ENCODE measurements around the gene PREX1. TPM values are rescaled to one million over a fixed set of nuclear protein-coding genes. Genes with fewer than 3 reads are reported as not detected.
A peak's percentile ranks its signal among the peaks of the same experiment; 100 is the strongest.

Gene PREX1
- polyA plus RNA-seq, 4 donors = 14.1 to 16.7 (median 15.3) TPM

DNA sequence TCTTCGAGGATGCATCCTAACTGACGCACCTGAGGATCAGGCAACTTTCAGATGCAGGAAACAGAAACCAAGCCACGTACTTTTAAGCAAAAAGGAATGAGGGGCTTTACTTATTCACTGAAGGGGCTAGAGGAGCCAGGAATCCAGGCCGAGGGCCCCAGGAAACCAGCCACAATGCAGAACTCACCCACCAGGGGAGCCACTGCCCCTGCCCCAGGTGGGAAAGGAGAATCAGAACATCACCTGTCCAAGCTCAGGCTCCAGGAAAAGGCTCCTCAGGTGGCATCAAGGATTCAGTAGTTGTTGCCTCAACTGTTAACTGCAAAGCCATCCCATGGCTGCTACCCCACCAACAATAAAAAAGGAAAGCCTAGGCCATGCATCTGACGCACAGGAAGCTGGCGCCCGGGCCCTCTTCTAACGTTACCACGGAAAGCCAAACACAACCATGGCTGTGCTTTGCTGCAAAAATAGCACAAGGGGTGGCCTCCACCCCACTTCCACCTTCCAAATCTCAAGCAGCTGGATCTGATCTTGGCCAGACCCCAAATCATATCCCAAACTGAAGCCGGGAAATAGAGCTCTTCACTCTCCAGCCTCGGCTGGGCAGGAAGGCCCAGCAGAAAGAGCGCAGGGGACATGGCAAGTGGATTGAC, 121.0 kb downstream of the PREX1 start:
- DNase-seq (ENCODE audit: low read depth in 4 of 4, low spot score in 3 of 4) = no peak

DNA sequence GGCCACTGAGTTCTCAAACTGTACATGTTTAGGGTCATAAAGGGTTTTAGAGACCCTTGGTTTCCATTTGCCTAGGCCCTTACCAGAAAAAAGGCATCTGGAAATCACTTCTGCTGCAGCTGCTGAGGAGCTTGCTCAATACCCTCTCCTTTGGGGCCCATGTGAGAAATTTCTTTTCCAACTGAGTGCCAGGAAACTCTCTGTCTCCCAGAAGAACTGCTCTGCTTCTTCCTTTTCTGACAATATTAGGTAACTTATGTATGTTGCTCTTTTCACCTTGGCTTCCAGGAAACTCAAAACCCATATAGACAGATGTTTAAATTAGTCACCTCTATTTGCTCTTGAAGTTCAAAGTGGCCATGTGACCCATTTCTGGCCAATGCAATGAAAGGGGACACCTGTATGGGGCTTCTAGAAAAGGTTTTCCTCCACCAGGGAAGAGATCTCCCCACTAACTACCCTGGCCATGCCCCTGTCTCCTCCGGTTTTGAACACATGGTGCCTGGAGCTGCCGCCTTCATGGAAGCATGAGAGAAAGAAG, 121.6 kb downstream of the PREX1 start:
- no peak for DNase-seq (ENCODE audit: low read depth in 4 of 4, low spot score in 3 of 4)

DNA sequence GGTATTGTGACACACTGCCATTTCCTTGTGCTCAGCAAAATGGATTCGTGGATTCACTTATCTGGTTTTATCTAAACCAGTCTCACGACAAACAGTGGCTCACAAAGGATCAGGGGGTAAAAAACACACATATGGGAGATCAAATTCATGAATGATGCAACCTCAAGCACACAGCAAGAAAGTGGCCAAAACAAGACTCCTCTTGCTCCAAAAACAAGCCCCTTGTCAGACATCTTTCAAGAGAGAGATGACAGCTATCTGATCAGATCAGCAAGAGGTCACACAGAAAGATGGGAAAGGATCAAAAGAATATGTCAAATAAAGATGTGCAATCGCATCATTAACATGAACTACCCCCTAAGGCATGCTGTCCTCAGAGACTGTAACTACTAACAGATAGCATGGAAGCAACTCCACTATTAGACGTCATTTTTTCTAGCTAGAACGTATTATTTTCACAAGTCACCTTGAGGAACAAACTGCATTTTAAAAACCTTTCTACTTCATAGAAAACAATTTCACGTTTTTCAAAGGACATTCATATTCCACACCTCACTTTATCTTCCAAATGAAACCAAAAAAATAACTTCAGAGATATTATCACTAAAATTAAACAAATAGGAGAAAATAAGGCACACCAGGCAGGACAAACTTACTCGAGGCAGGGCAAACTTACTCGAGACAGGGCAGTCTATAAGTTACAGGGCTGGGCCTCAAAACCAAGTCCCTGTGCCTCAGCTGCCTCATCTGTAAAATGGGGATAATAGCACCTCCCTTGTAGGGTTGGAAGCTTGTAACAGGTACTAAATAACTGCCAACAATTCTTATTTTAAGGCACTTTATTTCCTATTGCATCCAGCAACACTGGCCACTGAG, 122.3 kb downstream of the PREX1 start:
- no peak for DNase-seq (ENCODE audit: low read depth in 4 of 4, low spot score in 3 of 4)

DNA sequence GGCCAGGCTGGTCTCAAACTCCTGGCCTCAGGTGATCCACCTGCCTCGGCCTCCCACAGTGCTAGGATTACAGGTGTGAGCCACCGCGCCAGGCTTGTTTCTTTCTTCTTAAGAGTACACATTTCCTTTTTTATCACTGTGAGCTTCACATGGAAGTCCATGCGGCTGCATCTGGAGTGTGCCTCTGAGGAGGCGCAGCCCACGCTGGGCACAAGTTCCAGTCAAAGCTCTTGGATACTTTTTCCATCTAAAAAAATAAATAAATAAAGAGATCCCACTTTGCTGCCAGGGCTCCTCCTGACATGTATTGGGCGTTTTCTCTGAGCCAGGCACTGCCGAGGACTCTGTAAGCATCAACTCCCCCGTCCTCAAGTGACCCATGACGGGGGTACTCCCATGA, 123.0 kb downstream of the PREX1 start:
- no peak for DNase-seq (ENCODE audit: low read depth in 4 of 4, low spot score in 3 of 4)

DNA sequence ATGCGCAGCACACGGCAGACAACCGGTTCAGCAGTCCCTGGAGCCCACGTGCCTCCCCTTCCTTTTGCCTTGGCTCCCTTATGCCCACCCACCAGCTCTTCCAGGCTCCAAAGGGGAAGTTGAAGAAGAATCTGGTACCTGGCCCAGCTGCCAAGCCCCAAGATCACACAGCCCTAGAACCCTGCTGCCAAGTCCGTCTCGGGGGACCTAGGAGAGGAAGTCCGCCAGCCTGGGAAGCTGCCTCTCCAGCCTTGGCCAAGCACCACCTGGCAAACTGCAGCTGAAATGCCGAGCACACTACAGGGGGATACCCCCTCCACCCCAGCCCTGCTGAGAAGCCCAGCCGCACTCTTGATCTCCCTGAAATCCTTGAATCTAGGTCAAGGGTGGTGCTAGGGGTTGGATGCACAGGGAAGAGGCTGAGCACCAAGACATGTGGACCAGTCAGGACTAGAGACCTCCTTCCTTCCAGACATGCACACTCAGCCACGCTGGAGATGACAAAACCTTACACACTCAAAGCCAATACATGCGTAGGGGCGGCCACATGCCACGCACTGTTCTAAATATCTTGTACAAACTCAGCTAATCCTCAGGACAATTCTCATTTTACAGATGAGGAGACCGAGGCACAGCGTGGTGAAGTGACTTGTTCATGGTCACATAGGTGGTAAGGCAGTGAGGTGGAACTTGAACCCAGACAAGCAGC, 124.1 kb downstream of the PREX1 start:
- no peak for DNase-seq (ENCODE audit: low read depth in 4 of 4, low spot score in 3 of 4)

DNA sequence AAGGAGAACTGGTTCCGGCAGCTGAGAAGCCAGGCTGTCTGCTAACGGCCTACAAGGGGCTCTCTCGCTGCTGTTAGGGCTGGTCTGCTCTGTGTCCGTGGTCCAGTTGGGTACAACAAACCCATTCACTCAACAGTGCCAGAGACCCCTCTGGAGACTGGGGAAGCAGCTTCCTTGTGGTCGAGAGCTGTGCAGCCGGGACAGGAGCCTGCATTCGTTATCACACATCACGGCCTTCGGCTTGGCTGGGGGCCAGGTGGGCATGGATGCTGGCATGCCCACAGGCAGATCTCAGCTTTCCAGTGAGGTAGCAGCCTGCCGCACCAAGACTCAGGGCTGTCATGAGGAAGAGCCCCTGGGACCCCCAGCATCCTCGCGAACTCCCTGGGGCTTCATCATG, 124.7 kb downstream of the PREX1 start:
- DNase-seq (ENCODE audit: low read depth in 4 of 4, low spot score in 3 of 4) = no peak

DNA sequence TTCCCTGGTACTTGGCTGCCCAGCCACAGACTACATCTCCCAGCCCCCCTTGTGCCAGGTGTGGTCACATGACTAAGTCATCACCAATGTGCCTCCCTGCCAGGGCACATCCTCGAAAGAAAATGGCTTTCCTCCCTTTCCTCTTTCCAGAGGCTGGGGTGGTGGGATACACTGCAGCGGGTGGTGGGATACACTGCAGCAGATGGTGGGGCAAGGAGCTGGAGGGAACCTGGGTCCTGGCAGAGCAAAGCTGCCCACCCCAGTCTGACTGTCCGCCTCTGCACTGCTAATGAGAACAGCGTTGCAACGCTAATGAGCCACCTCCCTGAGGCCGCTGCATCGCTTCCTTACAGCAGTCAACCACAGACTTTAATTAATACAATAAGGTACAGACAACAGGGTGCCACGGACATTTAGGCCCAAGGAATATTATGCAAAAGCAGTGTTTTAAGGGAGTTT, 125.3 kb downstream of the PREX1 start:
- DNase-seq (ENCODE audit: low read depth in 4 of 4, low spot score in 3 of 4) = no peak

DNA sequence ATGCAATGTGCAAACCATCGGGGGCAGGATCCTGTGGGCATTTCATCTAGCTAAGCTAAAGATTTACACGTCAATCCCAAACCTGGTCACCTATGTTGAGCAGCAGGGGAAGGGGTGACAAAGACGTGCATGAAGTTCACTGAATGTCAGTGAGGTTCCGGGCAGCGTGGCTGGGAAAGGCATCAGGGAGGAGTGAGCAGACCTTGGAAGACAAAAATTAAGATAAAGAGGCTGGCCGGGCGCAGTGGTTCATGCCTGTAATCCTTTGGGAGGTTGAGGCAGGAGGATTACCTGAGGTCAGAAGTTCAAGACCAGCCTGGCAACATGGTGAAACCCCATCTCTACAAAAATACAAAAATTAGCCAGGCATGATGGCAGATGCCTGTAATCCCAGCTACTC, 126.1 kb downstream of the PREX1 start:
- no peak for DNase-seq (ENCODE audit: low read depth in 4 of 4, low spot score in 3 of 4)

DNA sequence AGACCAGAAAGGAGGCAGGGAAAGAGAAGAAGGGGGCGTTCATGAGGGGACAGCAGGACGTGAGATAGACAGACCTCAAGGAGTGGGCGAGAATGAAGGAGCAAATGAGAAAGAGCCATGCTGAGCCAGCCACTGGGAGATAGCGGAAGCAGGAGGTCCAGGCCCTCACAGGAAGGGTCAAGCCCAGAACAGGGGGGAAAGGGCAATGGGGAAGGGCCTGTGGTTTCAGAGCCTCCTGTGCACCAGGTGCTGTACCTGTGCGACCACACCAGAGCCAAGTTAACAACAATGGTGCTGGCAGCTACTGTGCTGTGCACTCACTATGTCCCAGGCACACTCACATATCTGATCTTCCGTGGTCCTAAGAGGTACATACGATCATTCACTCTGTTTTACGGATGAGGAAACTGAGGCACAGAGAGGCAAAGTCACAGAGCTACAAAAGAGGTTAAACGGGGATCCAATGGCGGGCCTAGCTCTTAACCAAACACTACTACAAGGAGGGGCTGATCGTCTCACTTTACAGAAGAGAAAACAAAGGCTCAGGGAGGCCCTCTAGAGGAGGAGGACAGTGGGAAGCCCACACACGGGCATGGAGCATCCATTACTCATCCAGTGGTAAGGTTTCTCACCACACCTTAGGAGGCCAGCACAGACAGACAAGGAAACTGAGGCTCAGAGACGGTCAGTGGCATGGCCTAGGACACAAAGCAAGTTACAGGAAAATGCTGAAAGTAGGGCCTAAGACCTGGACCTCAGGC, 129.1 kb downstream of the PREX1 start:
- DNase-seq (ENCODE audit: low read depth in 4 of 4, low spot score in 3 of 4) = no peak

DNA sequence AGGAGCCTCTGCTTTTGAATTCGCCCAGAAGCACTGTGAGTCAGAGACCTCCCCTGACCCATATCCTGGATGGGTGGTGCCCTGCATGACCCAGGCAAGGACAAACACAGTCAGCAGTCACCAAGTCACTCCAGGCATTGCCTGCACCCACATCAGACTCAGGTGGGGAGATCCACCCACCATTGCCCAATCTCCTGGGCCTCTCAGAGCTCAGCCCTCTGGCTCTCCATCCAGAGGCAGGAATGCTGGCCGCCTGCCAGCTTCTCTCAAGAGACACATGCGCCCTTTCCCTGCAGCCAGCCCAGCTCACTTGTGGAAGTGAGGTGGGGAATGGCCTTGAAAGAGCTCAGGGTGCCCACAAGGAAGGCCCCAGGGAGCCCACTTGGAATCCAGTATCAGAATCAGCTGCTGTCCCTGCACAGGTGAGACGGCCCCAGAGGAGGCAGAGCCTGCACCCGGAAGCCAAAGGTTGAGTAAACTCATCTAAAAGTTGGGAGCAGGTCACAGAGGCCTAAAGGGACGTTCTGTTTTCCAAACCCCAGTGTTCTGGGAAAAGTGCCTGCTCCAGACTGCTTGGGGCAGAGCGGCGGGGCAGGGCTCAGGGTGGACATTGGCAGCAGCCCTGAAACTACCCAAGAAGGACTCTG, 129.8 kb downstream of the PREX1 start:
- peak in 2 of 4 donors; percentile 39 to 46 for DNase-seq (ENCODE audit: low read depth in 4 of 4, low spot score in 3 of 4)

DNA sequence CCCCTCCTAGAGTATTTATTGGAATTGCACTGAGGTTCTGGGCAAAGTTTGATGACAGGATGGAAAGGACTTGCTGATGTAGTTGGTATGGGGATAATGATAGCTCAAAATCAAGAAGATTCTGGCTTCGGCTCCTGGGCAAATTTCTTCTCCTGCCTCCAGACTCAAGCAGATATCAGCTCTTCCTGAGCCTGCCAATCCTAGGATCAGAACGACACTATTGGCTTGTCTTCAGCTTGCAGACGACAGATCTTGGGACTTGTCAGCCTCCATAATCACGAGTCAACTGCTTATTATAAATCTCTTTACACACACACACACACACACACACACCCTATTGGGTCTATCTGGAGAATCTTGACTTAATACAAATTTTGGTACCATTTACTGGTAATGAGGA, 131.1 kb downstream of the PREX1 start:
- no peak for DNase-seq (ENCODE audit: low read depth in 4 of 4, low spot score in 3 of 4)

DNA sequence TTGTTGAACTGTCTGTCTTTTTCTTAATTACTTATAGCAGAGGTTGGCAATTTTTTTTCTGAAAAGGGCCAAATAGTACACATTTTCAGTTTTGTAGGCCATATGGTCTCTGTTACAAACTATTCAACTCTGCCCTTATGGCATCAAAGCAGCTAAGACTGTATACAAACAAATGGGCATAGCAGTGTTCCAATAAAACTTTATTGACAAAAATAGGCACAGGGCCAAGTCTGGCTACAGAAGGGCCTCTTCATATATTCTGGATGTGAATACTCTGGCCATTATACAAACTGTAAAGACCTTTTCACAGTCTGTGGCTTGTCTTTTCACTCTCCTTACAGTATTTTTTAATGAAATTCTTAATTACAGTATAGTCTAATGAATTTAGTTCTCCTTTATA, 132.1 kb downstream of the PREX1 start:
- DNase-seq (ENCODE audit: low read depth in 4 of 4, low spot score in 3 of 4) = no peak

DNA sequence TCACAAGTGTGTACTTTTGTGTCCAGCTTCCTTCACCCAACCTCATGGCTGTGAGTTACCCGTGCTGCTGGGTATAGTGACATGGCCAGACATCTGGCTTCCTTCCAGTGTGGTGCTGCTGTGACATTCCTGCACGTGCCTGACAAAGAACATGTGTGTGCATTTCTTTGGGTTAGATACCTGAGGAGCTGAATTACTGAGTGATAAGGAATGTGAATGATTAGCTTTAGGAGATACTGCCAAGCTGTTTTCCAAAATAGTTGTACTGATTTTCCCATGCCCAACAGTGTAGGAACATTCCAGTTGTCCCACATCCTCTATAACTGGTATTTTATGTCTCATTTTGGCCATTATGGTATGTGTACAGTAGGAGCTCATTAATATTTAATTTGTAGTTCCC, 132.5 kb downstream of the PREX1 start:
- DNase-seq (ENCODE audit: low read depth in 4 of 4, low spot score in 3 of 4) = no peak

DNA sequence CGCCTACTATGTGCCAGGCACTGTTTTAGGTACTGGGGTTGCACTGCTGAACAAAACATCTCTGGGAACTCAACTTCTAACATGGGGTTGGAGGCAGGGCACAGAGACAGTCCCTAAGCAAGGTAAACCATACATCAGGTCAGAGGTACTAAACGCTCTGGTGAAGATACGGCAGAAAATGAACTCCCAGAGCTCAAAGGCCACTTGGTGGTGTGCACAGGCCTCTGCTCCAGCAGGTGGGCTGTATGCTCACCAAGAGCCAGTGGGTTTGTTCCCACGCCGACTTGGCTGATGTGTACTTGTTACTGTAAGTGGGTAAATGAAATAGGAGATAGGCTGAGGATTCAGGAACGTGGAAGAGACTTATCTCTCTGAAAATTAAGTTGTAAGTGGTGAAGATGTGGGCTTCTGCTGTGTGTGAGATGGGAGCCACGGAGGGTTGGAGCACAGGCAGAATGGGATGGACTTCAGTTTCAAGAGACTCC, 133.4 kb downstream of the PREX1 start:
- DNase-seq (ENCODE audit: low read depth in 4 of 4, low spot score in 3 of 4) = no peak

DNA sequence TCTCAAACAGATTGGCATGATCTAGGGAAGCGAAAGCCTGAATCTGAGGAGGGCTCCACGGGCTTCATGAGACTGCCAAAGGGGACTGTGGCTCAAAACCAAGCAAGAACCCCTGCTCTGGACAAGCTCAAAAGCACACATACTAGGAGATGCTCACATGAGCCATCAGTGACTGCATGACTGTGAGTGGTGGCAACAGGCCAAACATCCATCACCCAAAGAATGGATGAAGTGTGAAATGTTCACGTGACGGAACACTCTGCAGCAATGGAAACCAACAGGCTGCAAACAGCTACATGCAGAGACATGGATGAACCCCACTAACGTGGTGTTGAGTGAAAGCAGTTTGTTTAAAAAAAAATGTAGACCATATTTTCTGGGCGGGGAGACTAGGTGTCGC, 136.3 kb downstream of the PREX1 start:
- DNase-seq (ENCODE audit: low read depth in 4 of 4, low spot score in 3 of 4) = no peak

DNA sequence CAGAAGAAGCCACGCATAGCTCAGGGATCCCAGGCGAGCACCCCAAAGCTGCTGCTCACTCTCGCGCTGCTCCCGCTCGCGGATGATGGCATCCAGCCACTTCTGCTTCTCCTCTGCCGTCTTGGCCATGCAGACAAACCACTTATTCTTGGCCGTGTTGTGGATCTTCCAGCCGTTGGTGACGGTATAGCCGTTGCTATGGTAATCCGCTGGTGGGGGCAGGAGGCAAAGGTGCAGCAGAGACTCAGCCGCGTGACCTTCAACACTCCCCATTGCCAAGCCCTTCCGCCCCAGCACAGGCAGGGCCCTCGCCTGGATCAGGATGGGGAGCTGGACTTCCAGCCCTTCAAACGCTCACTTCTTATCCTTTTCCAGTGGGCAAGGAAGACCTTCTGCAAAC, 136.9 kb downstream of the PREX1 start:
- DNase-seq (ENCODE audit: low read depth in 4 of 4, low spot score in 3 of 4) = no peak

DNA sequence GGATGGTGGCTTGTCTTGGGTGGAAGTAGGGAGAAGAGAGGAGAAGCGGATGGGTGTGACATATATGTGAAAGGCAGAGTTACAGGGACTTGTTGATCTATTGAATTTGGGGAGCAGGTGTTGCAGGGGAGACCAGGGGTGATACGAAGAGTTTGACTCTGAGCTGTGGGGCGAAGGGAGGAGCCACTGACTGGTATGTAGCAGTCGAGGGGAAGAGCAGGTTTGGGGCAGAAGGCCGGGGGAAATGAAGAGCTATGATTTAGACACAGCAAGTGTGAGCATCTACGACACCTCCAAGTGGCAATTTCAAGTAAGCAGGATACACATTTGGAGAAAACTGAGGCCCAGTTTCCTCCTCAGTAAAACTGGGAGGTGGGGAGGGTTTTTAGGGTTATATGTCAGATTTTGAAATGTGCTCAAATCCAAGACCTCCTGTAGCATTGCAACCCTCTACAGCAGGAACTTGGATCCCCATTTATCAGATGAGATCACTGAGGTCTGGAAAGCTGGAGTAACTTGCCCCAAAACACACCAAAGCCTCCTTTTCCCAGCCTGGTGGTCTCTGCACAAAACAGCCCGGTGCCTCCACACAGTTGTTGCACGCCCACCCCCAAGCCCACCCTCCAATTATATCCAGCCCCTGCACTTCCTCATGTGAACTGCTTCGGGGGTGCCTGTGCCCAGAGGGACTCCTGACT, 137.8 kb downstream of the PREX1 start:
- DNase-seq (ENCODE audit: low read depth in 4 of 4, low spot score in 3 of 4) = no peak

DNA sequence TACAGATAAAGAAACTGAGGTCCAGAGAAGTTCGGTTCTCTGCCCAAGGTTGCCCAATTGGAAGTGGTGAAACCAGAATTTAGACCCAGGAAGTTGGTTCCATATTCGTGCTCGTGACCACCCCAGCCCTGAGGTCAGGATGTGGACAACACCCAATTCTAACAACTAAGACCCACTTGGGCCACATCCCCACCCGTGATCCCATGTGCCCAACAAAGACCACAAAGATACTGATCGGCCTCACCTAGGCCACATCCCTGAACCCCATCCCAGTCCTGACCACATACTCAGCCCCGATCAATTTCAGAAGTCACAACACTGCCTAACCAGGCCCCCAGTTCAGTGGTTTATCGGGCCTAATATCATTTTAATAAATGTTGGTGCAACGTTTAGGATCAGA, 138.4 kb downstream of the PREX1 start:
- no peak for DNase-seq (ENCODE audit: low read depth in 4 of 4, low spot score in 3 of 4)

DNA sequence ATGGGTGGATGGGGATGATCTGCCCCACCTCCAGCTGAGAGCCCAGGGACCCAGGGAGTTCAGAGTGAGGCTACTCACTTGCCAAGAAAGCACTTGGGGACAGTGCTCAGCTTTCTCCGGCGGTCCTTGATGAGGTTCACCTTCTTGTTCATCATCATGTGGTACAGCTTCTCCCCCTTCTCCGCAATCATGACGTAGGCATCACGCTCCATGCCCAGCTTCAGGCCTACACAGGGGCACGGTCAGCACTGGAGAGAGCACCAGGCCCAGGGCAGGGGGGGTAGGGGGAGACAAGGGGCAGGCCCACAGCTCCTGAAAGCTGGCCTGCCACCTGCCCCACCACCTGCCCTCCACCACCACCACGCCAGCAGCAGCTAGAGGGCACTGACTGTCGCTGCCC, 139.2 kb downstream of the PREX1 start:
- DNase-seq (ENCODE audit: low read depth in 4 of 4, low spot score in 3 of 4) = no peak

All from right renal pelvis (tissue), 4 donors.